ENCODE measurements around the gene NTM. TPM values are rescaled to one million over a fixed set of nuclear protein-coding genes. Genes with fewer than 3 reads are reported as not detected.

The NTM gene
- total RNA-seq, 1 experiment from 2014 or later, result 8.6 TPM

GRCh38 chr11:131653260-131653659 is 282.8 kb downstream of the NTM start:
- DNase-seq (ENCODE audit: low spot score), result no peak
- H3K27me3 ChIP-seq (replicated peaks; ENCODE audit: insufficient read depth, low read depth, low read length, poor library complexity), result peaks cover 46% of the 10 kb centered on the region
- intact Hi-C loops (cut with micrococcal nuclease; ENCODE audit: unreplicated experiment), result no loop called here
- no peaks in the 10 kb centered on the region for H3K36me3 ChIP-seq (ENCODE audit: insufficient read depth, low read length, poor library complexity, severe bottlenecking)
- POLR2A ChIA-PET (ENCODE audit: low non-redundant PET), result no interaction called here
- H3K4me3 ChIP-seq (ENCODE audit: low read depth, low read length, poor library complexity, severe bottlenecking), result no peak overlapping the region
- no TSS peak for BruUV-seq (replicated peaks)
- H3K4me1 ChIP-seq (ENCODE audit: insufficient read depth, low read length, poor library complexity, severe bottlenecking), result no peaks in the 10 kb centered on the region
- H3K9me3 ChIP-seq (ENCODE audit: low read depth, low read length, poor library complexity, severe bottlenecking), result no peaks in the 10 kb centered on the region
- no peak overlapping the region for H3K27ac ChIP-seq (ENCODE audit: low read depth, low read length, poor library complexity, severe bottlenecking)
- CTCF ChIA-PET, result no interaction called here
- TF ChIP-seq CTCF (conservative IDR thresholded peaks at IDR 0.05; ENCODE audit: low read depth, low read length), result no peak

GRCh38 chr11:131654849-131655248 is 284.4 kb downstream of the NTM start:
- Histone ChIP-seq H3K4me3 (ENCODE audit: low read depth, low read length, poor library complexity, severe bottlenecking) (no peak overlapping the region), H3K4me1 (ENCODE audit: insufficient read depth, low read length, poor library complexity, severe bottlenecking) (no peaks in the 10 kb centered on the region), H3K9me3 (ENCODE audit: low read depth, low read length, poor library complexity, severe bottlenecking) (no peaks in the 10 kb centered on the region), H3K36me3 (ENCODE audit: insufficient read depth, low read length, poor library complexity, severe bottlenecking) (no peaks in the 10 kb centered on the region), H3K27ac (ENCODE audit: low read depth, low read length, poor library complexity, severe bottlenecking) (no peak overlapping the region), H3K27me3 (replicated peaks; ENCODE audit: insufficient read depth, low read depth, low read length, poor library complexity) (peaks cover 51% of the 10 kb centered on the region)
- TF ChIP-seq CTCF (conservative IDR thresholded peaks at IDR 0.05; ENCODE audit: low read depth, low read length) (no peak), EZH2 (IDR thresholded peaks at IDR 0.05; ENCODE audit: borderline replicate concordance, low read depth, low read length, poor library complexity, severe bottlenecking) (no peak)
- ChIA-PET CTCF (no interaction called here), POLR2A (ENCODE audit: low non-redundant PET) (no interaction called here)
- DNase-seq (ENCODE audit: low spot score), result no peak
- no TSS peak for BruUV-seq (replicated peaks)
- intact Hi-C loops (cut with micrococcal nuclease; ENCODE audit: unreplicated experiment), result no loop called here

- no TSS peak for BruUV-seq (replicated peaks)
- POLR2A ChIA-PET (ENCODE audit: low non-redundant PET), result no interaction called here
These were observed 285.9 kb downstream of the NTM start for GRCh38 chr11:131656179-131656838.

More at GRCh38 chr11:131656179-131656838, 285.9 kb downstream of the NTM start:
- no peak for DNase-seq (ENCODE audit: low spot score)
- Histone ChIP-seq H3K27ac (ENCODE audit: low read depth, low read length, poor library complexity, severe bottlenecking) (no peak overlapping the region), H3K4me3 (ENCODE audit: low read depth, low read length, poor library complexity, severe bottlenecking) (no peak overlapping the region), H3K4me1 (ENCODE audit: insufficient read depth, low read length, poor library complexity, severe bottlenecking) (no peaks in the 10 kb centered on the region), H3K9me3 (ENCODE audit: low read depth, low read length, poor library complexity, severe bottlenecking) (no peaks in the 10 kb centered on the region), H3K36me3 (ENCODE audit: insufficient read depth, low read length, poor library complexity, severe bottlenecking) (no peaks in the 10 kb centered on the region), H3K27me3 (replicated peaks; ENCODE audit: insufficient read depth, low read depth, low read length, poor library complexity) (peaks cover 54% of the 10 kb centered on the region)
- intact Hi-C loops (cut with micrococcal nuclease; ENCODE audit: unreplicated experiment), result no loop called here
- TF ChIP-seq CTCF (conservative IDR thresholded peaks at IDR 0.05; ENCODE audit: low read depth, low read length) (no peak), EZH2 (IDR thresholded peaks at IDR 0.05; ENCODE audit: borderline replicate concordance, low read depth, low read length, poor library complexity, severe bottlenecking) (no peak)
- CTCF ChIA-PET, result no interaction called here
